ENCODE data around the gene TSPYL2. TPM values are rescaled to one million over a fixed set of nuclear protein-coding genes. Genes with fewer than 3 reads are reported as not detected.

Gene TSPYL2
- total and polyA plus RNA-seq, 2 of the 4 experiments (the other 2 are of a cell fraction) = 19.2 to 49.7 TPM

DNA sequence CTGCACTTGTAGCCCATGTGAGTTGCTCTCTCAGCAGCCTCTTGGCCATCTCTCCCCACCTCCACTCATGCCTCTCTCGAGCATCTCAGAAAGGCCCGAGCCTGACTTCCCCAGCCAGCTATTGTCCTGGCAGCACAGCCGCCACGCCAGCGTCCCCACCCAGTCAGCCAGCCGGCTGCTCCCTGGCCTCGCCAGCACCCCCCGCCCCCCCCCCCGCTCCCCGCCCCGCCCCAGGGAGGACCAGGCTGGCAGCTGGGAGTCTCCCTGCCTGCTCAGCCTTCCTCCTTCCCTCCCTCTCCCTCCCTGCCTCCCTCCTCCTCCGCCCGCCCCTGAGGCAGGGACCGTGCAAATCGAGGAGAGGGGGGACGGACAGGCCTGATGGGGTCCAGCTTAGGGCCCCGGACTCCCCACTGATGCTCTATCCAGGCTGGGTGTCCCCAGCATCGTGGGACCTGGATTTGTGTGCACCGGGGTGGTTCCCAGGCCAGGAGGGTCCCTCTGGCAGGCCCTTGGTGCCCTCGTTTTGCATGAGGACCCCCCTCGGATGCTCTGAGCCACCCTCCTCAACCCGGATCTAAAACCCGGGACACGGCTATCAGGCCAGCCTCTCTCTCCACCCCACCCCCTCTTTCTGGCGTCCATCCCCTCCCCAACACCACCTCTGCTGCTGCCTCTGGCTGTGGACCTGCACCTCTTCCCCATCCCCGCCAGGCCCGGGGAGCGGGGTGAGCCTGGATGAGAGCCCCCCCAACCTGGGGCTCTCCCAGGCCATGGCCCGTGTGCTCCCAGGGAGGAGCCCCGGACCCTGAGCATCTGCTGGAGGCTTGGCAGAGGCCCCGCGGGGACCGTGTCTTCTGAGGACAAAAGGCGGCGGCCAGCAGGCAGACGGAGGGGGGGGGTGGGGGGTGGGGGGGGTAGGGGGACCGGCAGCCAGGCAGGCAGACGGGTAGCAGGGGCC is 33.7 kb upstream of the TSPYL2 start, which contains the start of gene GPR173:
GPR173 (plus strand) TSS at position 621 of the 958 bp plus-strand sequence. CDS start 27,833 bp downstream, outside the sequence.
- intact Hi-C loops (cut with micrococcal nuclease) = no loop called here
- Histone ChIP-seq H3K9me1 (ENCODE audit: insufficient read depth, low read length) (peaks cover 21% of the 10 kb centered on the region), H3K4me2 (ENCODE audit: low read depth, low read length) (peak within 1 kb of the TSS; percentile 97), H2BK120ac (ENCODE audit: low read depth, low read length) (peak within 1 kb of the TSS; percentile 94), H3K36me3 (ENCODE audit: control insufficient read depth, insufficient read depth, low read length) (no peaks in the 10 kb centered on the region), H2AFZ (replicated peaks; ENCODE audit: low read length, poor library complexity) (peak within 1 kb of the TSS; percentile 93), H3K56ac (ENCODE audit: extremely low read depth, insufficient read depth, low read length) (peak within 1 kb of the TSS; percentile 62), H3K23ac (ENCODE audit: low read depth, low read length) (0 out of 2 replicates have a peak within 1 kb of the TSS, but pooled peaks have one; percentile 64), H3K27me3 (ENCODE audit: control insufficient read depth, insufficient read depth, low read length) (peaks cover 10% of the 10 kb centered on the region), H2BK15ac (ENCODE audit: low read depth, low read length) (no peak within 1 kb of the TSS; the same call in 2 of the 3 replicates), H3K9me3 (ENCODE audit: control insufficient read depth, insufficient read depth, low read length) (no peaks in the 10 kb centered on the region), H2AK5ac (ENCODE audit: low read depth, low read length) (peak within 1 kb of the TSS; percentile 78), H3K79me1 (ENCODE audit: low read depth in 1 of 2, low read length in 2 of 2) (peaks cover 0 to 41% of the 10 kb centered on the region in 2 experiments), H3K9ac (ENCODE audit: low read depth, low read length) (peak within 1 kb of the TSS; percentile 90), H3K18ac (ENCODE audit: low read depth, low read length) (peak within 1 kb of the TSS; percentile 99; the same call in 1 of the 2 replicates), H2BK5ac (ENCODE audit: low read depth, low read length, poor library complexity, severe bottlenecking) (peak within 1 kb of the TSS; percentile 93), H3K27ac (ENCODE audit: insufficient read depth, low read length) (peak within 1 kb of the TSS; percentile 99), H2BK20ac (ENCODE audit: low read depth, low read length) (peak within 1 kb of the TSS; percentile 78; the same call in 1 of the 2 replicates), H4K8ac (ENCODE audit: low read depth in 2 of 2, low read length in 2 of 2) (peak within 1 kb of the TSS; percentile 95 to 97), H2AK9ac (replicated peaks; ENCODE audit: low read depth, low read length, poor library complexity) (peak within 1 kb of the TSS; percentile 68), H4K20me1 (ENCODE audit: insufficient read depth, low read length) (peaks cover 32% of the 10 kb centered on the region), H3K4me3 (ENCODE audit: insufficient read depth, low read depth, low read length) (peak within 1 kb of the TSS; percentile 100), H4K5ac (ENCODE audit: low read depth, low read length) (peak within 1 kb of the TSS; percentile 99), H3K4ac (ENCODE audit: low read depth, low read length) (peak within 1 kb of the TSS; percentile 95), H3K14ac (replicated peaks; ENCODE audit: low read depth, low read length) (peak within 1 kb of the TSS; percentile 95), H3K4me1 (ENCODE audit: control insufficient read depth, insufficient read depth, low read length) (peaks cover 11% of the 10 kb centered on the region; the same call in 1 of the 2 replicates), H4K91ac (ENCODE audit: insufficient read depth, low read depth, low read length) (peak within 1 kb of the TSS; percentile 95)
- ATAC-seq (ENCODE audit: low read depth) = peak; percentile 96
- TF ChIP-seq RCOR1 (IDR thresholded peaks at IDR 0.05; ENCODE audit: insufficient replicate concordance, low read length) = no peak
- TF ChIP-seq BHLHE40 (IDR thresholded peaks at IDR 0.05; ENCODE audit: low read depth, low read length) = peak; percentile 80
- TF ChIP-seq MAZ (IDR thresholded peaks at IDR 0.05; ENCODE audit: borderline replicate concordance, low read depth, low read length) = peak; percentile 97
- dilution Hi-C loops (cut with HindIII; ENCODE audit: low sequenced_read_pairs, unreplicated experiment) = no loop called here
- no TSS peak for BruUV-seq (replicated peaks)
- ChIA-PET CTCF (no interaction called here), POLR2A (ENCODE audit: unreplicated experiment) (no interaction called here)
- in situ Hi-C loops (cut with MboI; ENCODE audit: low sequenced_read_pairs) = no loop called here
- DNase-seq = peak; percentile 66
- 18% methylated on average over 5 of the region's 38 CpGs; no CpG with 5 or more reads in 1 of the 2 experiments for WGBS, 2 experiments (ENCODE audit: extremely low coverage in 2 of 2, insufficient read length in 1 of 2)
